Measurements from ENCODE around the gene ADAMTS14.

DNA sequence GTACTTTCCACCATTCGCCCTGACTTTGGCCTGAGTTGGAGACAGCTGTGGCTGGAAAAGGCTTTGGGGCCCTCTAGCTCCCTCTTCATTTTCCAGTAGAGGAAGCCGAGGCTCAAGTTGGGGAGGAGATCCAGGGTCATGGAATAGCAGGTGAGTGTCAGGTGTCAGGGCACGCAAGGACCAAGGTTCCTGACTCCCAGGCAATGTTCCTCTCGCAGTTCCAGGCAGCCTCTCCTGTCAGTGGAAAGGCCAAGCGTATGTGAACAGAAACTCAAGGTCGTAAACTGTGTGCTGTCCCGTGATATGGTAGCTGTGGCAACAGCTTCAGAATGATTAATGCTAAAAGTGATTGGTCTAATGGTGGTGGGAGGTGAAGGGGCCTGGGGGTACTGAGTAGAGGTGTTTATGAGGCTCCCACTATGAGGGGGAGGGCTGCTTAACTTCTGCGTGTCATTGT lies 13.2 kb downstream of the ADAMTS14 start:
- TF ChIP-seq, protein P1, sequence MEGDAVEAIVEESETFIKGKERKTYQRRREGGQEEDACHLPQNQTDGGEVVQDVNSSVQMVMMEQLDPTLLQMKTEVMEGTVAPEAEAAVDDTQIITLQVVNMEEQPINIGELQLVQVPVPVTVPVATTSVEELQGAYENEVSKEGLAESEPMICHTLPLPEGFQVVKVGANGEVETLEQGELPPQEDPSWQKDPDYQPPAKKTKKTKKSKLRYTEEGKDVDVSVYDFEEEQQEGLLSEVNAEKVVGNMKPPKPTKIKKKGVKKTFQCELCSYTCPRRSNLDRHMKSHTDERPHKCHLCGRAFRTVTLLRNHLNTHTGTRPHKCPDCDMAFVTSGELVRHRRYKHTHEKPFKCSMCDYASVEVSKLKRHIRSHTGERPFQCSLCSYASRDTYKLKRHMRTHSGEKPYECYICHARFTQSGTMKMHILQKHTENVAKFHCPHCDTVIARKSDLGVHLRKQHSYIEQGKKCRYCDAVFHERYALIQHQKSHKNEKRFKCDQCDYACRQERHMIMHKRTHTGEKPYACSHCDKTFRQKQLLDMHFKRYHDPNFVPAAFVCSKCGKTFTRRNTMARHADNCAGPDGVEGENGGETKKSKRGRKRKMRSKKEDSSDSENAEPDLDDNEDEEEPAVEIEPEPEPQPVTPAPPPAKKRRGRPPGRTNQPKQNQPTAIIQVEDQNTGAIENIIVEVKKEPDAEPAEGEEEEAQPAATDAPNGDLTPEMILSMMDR (IDR thresholded peaks at IDR 0.05): no peak
- no peak for TF ChIP-seq POLR2A (IDR thresholded peaks at IDR 0.05)
- no peak for TF ChIP-seq EP300 (IDR thresholded peaks at IDR 0.05)

Data from tibial nerve (tissue), 4 donors.